ENCODE results near the gene CEP295NL.
"Not testable (repeated sequence)": the region's sequence is repeated elsewhere in the genome, so short reads cannot be mapped to it uniquely, and the experiment has no call there.

Gene CEP295NL

GRCh38 chr17:78879635-78880186 is 23.3 kb downstream of the CEP295NL start:
- H3K36me3 ChIP-seq (replicated peaks), result peaks cover 2% of the 10 kb centered on the region
- peak overlapping the region; percentile 74 for H3K27ac ChIP-seq
- no peaks in the 10 kb centered on the region for H3K27me3 ChIP-seq (replicated peaks)
- in situ Hi-C loops (cut with HindIII; ENCODE audit: low pct_ligation_motif_present, low sequenced_read_pairs), result no loop called here
- peak; percentile 87 for DNase-seq
- no peak for TF ChIP-seq CTCF (IDR thresholded peaks at IDR 0.05; ENCODE audit: low read depth, low read length, missing control alignments)
- H3K4me3 ChIP-seq (ENCODE audit: low read depth, low read length), result peak overlapping the region; percentile 12

- H3K27ac ChIP-seq, result peak overlapping the region; percentile 74
- H3K4me3 ChIP-seq (ENCODE audit: low read depth, low read length), result no peak overlapping the region
- no peak for TF ChIP-seq CTCF (IDR thresholded peaks at IDR 0.05; ENCODE audit: low read depth, low read length, missing control alignments)
- no peak for DNase-seq
- H3K36me3 ChIP-seq (replicated peaks), result peaks cover 2% of the 10 kb centered on the region
- no peaks in the 10 kb centered on the region for H3K27me3 ChIP-seq (replicated peaks)
- in situ Hi-C loops (cut with HindIII; ENCODE audit: low pct_ligation_motif_present, low sequenced_read_pairs), result no loop called here
Measured at GRCh38 chr17:78878871-78879527, 24.0 kb downstream of the CEP295NL start.

- no peak overlapping the region for H3K4me3 ChIP-seq (ENCODE audit: low read depth, low read length)
- peaks cover 8% of the 10 kb centered on the region for H3K36me3 ChIP-seq (replicated peaks)
- DNase-seq, result no peak
- no peak for TF ChIP-seq CTCF (IDR thresholded peaks at IDR 0.05; ENCODE audit: low read depth, low read length, missing control alignments)
- in situ Hi-C loops (cut with HindIII; ENCODE audit: low pct_ligation_motif_present, low sequenced_read_pairs), result no loop called here
- no peak overlapping the region for H3K27ac ChIP-seq
- no peaks in the 10 kb centered on the region for H3K27me3 ChIP-seq (replicated peaks)
Measured at GRCh38 chr17:78878261-78878660, 24.7 kb downstream of the CEP295NL start.

- H3K36me3 ChIP-seq (replicated peaks), result peaks cover 14% of the 10 kb centered on the region
- H3K27ac ChIP-seq; H3K27me3 ChIP-seq (replicated peaks); H3K4me3 ChIP-seq (ENCODE audit: low read depth, low read length); in situ Hi-C loops (cut with HindIII; ENCODE audit: low pct_ligation_motif_present, low sequenced_read_pairs); DNase-seq: not testable (repeated sequence)
Measured at GRCh38 chr17:78876954-78877517, 26.0 kb downstream of the CEP295NL start.

GRCh38 chr17:78876094-78876597 is 26.9 kb downstream of the CEP295NL start:
- in situ Hi-C loops (cut with HindIII; ENCODE audit: low pct_ligation_motif_present, low sequenced_read_pairs), result no loop called here
- Histone ChIP-seq H3K4me3 (ENCODE audit: low read depth, low read length) (no peak overlapping the region), H3K27ac (no peak overlapping the region), H3K36me3 (replicated peaks) (peaks cover 14% of the 10 kb centered on the region), H3K27me3 (replicated peaks) (no peaks in the 10 kb centered on the region)
- DNase-seq, result no peak
- TF ChIP-seq CTCF (IDR thresholded peaks at IDR 0.05; ENCODE audit: low read depth, low read length, missing control alignments), result no peak

GRCh38 chr17:78875363-78876093 is 27.5 kb downstream of the CEP295NL start:
- TF ChIP-seq CTCF (IDR thresholded peaks at IDR 0.05; ENCODE audit: low read depth, low read length, missing control alignments), result no peak
- in situ Hi-C loops (cut with HindIII; ENCODE audit: low pct_ligation_motif_present, low sequenced_read_pairs), result no loop called here
- no peak for DNase-seq
- no peak overlapping the region for H3K4me3 ChIP-seq (ENCODE audit: low read depth, low read length)
- H3K36me3 ChIP-seq (replicated peaks), result peaks cover 18% of the 10 kb centered on the region
- H3K27me3 ChIP-seq (replicated peaks), result no peaks in the 10 kb centered on the region
- no peak overlapping the region for H3K27ac ChIP-seq

Measured in brain microvascular endothelial cell (primary cell).